Fibroblast of mammary gland (primary cell): ENCODE results near the gene CRKL.

Source experiments
- DNase-seq: peaks from one replicate; pipeline ENCODE4 v3.0.0-alpha.2; 2010; ENCODE audit warnings: low read depth
- H3K4me3 ChIP-seq: 2 replicates; pipeline ENCODE4 v1.5.1; 2011; ENCODE audit warnings: low read depth, mild to moderate bottlenecking, low read length, moderate library complexity; ENCODE audit not compliant: control insufficient read depth
- TF ChIP-seq, protein P1 (sequence below): conservative IDR thresholded peaks from 2 replicates; pipeline ENCODE4 v1.5.1; 2011; ENCODE audit warnings: low read depth, low read length, inconsistent platforms; ENCODE audit not compliant: control insufficient read depth, insufficient read depth

CRKL gene

DNA sequence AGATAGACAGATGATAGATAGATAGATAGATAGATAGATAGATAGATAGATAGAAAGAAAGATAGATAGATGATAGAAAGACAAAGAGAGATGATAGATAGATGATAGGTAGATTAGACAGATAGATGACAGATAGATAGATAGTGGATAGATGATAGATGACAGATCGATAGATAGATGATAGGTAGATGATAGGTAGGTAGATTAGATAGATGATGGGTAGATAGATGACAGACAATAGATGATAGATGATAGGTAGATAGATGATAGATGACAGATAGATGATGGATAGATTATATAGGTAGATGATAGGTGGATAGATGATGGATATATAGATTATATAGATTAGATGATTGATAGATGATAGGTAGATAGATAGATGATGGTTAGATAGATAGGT, 69.2 kb downstream of the CRKL start:
- no peak overlapping the region for H3K4me3 ChIP-seq
- DNase-seq: no peak
- TF ChIP-seq, protein P1, sequence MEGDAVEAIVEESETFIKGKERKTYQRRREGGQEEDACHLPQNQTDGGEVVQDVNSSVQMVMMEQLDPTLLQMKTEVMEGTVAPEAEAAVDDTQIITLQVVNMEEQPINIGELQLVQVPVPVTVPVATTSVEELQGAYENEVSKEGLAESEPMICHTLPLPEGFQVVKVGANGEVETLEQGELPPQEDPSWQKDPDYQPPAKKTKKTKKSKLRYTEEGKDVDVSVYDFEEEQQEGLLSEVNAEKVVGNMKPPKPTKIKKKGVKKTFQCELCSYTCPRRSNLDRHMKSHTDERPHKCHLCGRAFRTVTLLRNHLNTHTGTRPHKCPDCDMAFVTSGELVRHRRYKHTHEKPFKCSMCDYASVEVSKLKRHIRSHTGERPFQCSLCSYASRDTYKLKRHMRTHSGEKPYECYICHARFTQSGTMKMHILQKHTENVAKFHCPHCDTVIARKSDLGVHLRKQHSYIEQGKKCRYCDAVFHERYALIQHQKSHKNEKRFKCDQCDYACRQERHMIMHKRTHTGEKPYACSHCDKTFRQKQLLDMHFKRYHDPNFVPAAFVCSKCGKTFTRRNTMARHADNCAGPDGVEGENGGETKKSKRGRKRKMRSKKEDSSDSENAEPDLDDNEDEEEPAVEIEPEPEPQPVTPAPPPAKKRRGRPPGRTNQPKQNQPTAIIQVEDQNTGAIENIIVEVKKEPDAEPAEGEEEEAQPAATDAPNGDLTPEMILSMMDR: no peak

DNA sequence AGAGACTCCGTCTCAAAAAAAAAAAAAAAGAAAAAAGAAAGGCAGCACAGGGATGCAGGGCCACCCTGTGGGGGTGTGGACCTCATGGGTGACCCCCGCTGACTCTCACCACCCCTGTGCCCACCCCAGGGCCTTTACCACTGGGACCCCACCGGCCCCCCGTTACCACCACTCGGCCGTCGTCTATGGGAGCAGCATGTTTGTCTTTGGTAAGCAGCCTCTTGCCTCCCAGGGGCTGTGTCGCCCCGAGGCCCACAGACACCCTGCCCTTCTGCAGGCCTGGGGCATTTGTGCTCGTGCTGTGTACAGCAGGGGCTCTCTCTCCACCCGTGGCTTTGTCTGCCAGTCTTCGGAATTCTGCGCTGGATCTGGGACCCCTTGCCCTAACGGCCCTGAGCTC, 70.2 kb downstream of the CRKL start:
- no peak for DNase-seq
- TF ChIP-seq, protein P1: no peak
- no peak overlapping the region for H3K4me3 ChIP-seq

DNA sequence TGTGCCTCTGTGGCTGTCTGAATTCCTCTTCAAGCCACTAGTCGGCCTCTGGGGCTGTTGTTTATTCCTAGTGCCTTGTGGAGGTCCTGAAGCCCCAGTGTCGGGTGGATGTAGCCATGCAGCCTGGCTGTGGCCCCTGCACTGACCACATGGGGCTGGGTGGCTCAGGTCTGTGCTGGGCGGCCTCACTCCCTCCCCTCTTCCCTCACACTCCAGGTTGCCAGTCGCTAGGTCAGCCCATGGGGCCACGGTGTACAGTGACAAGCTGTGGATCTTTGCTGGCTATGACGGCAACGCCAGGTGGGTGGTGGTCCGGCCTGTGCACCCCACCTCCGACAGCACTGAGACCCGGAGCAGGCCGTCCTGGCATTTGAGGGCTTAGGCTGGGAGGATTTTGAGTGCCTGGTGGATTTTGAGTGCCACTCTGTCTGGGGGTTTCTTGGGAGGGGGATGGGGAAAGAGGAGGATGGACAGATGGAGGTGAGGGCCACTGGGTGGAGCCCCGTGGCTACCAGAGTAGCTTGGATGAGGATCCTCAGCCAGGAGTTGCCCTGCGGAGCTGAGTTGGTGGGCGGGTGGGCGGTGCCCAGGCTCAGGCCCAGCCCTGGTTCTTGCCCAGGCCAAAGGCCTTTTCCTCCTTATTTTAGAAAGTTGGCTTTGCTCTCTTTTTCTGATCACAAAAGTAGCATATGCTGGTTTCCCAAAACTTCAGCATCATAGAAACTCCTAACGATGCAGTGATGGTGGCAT, 71.5 kb downstream of the CRKL start:
- TF ChIP-seq, protein P1: no peak
- no peak overlapping the region for H3K4me3 ChIP-seq
- no peak for DNase-seq

DNA sequence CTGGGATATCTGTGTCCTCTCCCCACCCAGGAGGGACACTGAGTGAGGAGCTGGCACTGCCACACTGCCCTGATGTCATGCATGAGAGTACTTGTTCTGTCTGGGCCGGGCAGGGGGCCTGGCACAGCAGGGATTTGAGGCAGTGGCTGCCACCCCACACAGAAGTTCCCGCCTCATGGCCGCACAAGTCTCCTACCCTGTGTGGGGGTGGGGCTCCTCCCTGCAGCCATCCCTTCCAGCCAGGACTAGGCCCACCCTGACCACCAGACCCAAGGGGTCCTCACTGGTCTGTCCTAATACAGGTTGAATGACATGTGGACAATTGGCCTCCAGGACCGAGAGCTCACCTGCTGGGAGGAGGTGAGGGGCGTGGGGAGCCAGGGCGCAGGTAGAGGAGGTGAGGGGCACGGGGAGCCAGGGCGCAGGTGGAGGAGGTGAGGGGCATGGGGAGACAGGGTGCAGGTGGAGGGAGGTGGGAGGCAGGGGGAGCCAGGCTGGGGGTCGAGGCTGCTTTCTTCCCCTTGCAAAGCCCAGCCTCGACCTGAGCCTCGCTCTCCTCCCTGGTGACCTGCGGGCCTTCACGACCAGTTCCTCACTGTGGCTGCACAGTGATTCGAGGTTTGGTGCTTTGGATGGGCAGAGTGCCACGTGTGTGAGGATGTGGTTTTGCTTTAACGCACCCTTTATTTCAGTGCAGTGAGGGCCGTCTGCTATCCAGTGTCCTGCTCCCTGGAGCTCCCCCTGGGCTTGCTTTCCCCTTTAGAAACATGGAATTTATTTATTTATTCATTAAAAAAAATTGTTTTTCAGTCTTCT, 72.3 kb downstream of the CRKL start:
- TF ChIP-seq, protein P1: no peak
- DNase-seq: no peak
- no peak overlapping the region for H3K4me3 ChIP-seq

DNA sequence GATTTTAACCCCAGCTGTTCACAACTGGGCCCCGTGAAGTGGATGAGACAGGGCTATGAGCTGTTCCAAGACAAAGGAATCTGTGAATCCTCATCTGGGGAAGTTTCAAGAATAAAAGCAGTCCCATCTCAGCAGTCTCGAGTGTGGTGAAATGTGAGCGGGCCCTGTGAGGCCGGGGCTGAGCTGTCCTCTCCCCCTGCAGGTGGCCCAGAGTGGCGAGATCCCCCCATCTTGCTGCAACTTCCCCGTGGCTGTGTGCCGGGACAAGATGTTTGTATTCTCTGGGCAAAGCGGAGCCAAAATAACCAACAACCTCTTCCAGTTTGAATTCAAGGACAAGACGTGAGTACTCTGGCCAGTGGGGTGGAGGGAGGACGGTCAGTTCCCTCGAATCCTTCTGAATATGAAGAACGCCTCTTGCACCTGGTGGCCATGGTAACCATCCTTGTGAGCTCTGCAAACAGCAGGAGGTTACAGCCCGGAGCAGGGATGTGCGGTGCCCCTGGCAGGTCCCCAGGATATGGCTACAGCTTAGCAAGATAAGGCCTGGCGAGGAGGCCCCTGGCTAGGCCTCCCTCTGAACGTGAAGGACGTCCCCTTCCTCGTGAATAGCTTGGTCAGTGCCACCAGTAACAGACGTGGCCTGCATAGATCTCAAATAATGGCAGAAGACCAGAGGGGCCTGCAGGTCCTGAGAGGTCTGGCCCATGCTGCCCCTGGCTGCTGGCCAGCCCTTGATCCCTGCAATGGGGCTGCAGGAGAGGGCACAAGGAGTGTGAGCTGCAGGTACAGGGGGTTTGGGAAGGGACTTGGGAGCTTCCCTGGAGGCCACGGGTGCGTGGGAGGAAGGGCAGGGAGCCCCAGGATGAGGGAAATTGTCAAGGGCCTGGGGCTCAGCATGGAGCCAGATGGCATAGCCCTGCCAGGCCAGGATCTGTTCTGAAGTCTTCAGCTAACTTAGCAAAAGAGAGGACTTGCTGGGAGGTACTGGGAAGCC, 73.3 kb downstream of the CRKL start:
- TF ChIP-seq, protein P1: no peak
- no peak for DNase-seq
- no peak overlapping the region for H3K4me3 ChIP-seq
